ENCODE measurements around the gene POR.

Gene POR

DNA sequence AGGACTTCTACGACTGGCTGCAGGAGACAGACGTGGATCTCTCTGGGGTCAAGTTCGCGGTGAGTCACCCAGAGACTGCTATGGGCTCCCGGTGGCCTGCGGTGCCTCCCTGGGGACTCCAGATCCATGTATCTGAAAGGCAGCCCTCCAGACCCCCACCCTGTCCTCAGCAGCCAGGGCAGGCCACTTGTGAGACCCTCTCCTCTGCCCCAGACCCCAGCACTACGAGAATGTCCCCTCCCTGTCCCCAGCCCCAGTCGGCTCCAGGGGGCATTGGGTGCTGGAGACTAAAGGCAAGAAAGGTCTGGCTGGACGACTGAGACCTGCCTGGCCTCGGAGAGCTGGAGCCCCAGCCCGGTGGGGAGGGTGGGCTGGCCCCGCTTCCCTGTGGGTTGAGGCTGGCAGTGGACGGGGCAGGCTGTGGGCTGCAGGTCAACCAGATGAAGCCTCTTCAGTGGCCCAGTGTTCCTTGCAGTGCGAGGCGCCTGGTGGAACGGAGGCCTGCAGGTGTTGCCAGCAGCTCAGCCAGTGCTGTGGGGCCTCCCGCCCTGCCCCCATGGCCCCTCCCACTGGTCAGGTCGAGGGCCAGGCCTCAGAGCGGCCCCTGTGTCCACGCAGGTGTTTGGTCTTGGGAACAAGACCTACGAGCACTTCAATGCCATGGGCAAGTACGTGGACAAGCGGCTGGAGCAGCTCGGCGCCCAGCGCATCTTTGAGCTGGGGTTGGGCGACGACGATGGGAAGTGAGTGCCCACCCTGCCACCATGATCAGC, 65.7 kb downstream of the POR start:
- no peak for DNase-seq

- no peak for DNase-seq
These were observed 66.2 kb downstream of the POR start for GRCh38 chr7:75981203-75981452.

GRCh38 chr7:75981453-75982305, 66.7 kb downstream of the POR start:
- no peak for DNase-seq

DNA sequence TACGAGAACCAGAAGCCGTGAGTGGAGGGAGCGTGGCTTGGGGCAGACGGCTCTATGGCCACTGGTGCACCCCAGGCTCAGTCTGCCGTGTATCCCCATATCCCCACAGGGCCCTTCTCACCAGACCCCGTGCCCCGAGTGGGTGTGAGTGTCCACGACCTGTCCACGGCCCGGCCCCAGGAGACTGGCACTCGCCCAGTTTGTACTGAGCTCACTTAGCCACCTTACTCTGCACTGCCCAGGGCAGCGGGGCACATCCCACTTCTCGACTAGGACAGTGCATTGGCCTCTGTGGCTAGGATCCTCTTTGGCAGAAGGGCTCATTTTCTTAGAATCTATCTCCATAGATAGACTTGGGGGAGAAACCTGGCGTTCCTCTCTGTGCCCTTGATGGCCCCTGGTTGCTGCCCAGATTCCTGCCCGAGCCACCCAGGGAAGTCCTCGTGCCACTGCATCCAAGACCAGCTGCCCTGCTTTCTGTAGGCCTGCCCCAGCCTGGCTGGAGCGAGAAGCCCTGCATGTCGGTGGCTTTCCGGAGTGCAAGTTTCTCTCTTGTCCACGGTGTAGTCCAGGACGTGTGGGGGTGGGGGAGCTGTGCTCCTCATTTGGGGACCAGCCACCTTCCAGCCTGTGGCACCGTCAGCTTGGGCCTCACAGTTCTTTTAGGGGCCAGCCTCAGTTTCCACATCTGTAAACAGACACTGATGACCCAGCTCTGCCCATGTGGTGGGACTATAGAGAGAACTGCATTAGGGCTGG, 67.5 kb downstream of the POR start:
- no peak for DNase-seq

DNA sequence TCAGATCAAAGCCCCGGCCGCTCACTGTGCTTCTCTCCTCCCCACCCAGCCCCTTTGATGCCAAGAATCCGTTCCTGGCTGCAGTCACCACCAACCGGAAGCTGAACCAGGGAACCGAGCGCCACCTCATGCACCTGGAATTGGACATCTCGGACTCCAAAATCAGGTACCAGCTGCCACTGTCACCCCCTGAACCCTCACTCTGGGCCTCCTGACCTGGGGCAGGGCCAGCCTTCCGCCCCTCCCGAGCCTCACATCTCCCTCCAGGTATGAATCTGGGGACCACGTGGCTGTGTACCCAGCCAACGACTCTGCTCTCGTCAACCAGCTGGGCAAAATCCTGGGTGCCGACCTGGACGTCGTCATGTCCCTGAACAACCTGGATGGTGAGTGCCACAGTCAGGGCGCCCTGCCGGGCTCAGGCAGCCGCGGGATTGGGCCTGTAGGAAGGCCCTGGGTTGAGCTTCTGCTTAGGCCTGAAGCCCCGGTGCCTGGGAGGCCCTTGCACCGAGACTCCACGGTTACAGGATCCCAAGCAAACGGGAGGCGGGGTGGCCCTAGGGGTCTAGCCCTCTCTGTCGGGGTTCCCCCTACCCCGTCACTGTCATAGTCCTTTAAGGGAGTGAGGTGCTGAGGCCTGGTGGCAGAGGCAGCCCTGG, 68.6 kb downstream of the POR start:
- DNase-seq: no peak

- no peak for DNase-seq
These were observed 69.4 kb downstream of the POR start for GRCh38 chr7:75984130-75985008.

- DNase-seq: no peak
These were observed 70.1 kb downstream of the POR start for GRCh38 chr7:75985009-75985517.

GRCh38 chr7:75985518-75986146, 70.7 kb downstream of the POR start:
- DNase-seq: no peak

DNA sequence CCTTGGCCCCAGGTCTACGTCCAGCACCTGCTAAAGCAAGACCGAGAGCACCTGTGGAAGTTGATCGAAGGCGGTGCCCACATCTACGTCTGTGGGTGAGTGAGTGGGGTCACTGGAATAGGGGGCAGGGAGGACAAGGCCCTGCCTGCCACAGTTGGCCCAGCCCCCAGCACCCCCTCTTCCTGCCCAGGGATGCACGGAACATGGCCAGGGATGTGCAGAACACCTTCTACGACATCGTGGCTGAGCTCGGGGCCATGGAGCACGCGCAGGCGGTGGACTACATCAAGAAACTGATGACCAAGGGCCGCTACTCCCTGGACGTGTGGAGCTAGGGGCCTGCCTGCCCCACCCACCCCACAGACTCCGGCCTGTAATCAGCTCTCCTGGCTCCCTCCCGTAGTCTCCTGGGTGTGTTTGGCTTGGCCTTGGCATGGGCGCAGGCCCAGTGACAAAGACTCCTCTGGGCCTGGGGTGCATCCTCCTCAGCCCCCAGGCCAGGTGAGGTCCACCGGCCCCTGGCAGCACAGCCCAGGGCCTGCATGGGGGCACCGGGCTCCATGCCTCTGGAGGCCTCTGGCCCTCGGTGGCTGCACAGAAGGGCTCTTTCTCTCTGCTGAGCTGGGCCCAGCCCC, 71.3 kb downstream of the POR start:
- no peak for DNase-seq

GRCh38 chr7:75987026-75987804, 72.3 kb downstream of the POR start:
- no peak for DNase-seq

DNA sequence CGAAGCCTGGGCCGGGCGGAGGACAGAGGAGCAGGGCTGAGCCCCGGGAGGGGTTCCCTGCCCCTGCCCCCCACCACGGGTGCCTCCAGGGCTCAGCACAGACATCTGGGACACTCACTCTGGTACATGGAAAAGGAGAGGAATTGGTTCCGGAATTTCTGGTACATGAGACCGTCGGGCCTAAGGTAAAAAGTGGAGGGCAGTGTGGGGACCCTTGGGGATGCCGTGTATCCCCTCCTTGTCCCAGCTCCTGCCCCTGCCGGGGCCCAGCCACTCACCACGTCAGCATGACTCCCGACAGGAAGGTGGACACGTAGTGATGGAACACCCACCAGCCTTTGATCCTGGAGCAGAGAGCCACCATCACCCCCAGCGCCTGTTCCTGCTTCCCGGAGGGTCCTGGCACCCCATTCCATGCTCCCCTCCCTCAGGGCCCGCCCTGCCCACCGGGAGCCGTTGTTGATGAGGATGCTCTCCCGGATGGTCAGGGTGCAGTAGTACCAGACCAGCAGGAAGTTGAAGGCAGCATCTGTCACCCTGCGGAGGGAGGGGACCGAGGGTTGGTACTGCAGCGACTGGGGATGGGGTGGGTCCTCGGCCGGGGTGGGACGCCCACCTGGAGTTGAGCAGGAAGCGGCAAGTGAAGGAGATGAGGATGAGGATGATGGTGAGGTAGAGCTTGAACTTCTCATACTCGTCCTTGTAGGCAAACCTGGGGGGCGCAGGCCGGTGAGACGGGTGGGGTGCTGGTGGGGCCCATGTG, 73.0 kb downstream of the POR start:
- DNase-seq: no peak

GRCh38 chr7:75988568-75989499, 73.9 kb downstream of the POR start:
- DNase-seq: no peak

DNA sequence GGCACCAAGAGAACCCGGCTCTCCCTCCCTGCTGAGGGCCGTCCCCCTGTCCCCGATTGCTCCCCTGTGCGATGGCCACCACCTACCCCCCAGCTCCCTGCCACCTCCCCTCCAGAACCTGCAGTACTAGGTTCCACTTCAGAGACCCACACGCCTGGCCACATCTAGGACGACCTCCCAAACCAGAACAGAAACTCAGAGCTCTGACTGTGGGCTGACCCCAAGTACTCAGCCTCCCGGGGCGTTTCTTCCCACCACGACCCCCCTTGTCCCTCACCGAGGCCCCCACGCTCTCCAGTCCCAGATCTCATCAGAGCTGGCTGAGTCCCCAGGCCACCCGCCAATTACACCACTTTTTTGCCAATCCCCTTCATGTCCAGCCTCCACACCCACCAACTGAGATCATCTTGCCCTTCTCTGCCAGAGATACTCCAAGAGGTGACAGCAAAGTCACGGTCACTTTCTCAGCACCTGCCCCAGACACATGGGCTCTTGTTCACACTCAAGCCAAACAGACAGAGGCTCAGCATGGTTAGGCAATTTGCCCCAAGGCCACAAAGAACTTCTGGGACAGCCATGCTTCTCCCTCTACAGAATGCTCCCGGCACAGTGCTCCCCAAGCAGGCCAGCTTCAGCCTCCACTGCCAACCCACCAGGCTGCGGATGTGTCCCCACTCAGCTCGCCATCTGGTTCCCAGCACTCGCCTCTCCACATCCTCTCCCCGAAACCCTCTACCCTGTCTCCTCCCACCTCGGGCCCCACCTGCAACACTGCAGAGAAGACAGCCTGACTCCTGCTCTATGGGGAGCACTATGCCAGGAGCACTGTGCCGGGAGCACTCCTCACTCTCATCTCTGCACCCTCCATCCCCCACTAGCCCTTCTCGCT, 74.8 kb downstream of the POR start:
- no peak for DNase-seq

GRCh38 chr7:75991531-75992082, 76.7 kb downstream of the POR start:
- no peak for DNase-seq

DNA sequence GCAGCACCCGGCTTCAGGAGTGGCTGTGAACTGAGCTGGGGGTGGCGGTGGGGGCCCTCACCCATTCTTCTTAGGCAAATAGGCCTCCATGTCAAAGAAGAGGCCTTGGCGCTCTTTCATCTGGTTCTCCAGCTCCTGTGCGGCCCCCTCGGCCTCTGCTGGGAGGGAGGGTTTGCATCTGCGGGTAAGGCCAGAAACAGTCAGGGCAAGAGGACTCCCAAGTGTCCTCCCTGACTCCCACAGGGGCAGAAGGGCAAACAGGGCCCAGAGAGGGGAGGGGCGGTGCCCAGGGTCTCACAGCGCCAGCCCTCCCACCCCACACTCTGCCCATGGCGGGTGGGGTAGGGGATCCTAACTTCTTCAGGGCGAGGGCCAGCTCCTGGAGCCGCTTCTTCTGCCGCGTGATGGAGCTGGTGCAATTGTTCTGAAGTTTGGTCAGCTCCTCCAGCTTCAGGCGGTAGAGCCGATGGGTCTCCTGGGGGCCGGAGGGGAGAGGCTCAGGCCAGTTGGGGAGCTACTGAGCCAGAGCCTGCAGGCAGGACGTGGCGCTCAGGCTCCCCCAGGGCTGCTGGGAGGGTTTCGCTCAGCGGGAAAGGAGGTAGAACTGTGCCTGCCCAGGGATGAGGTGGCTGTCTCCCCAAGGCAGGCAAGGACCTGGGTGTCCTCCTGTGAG, 77.3 kb downstream of the POR start:
- no peak for DNase-seq
